GM18502 (cell line): ENCODE measurements around the gene ZSCAN2.
"Not testable (repeated sequence)": the region's sequence is repeated elsewhere in the genome, so short reads cannot be mapped to it uniquely, and the experiment has no call there.

Experiments used
- ATAC-seq: cut with Tn5 transposase; IDR thresholded peaks from one replicate; pipeline ENCODE4 v1.9.1; 2021; ENCODE audit warnings: mild to moderate bottlenecking; ENCODE audit not compliant: unreplicated experiment, poor library complexity

Gene ZSCAN2

GRCh38 chr15:84600687-84601554 is at the start of gene ZSCAN2:
TSS of gene ZSCAN2 (plus strand) at chr15:84601009. CDS start at chr15:84603928, 2,919 bp downstream.
- peak; percentile 95 for ATAC-seq

- not testable (repeated sequence) for ATAC-seq
These were observed 49.2 kb upstream of the ZSCAN2 start for GRCh38 chr15:84551624-84552023.

GRCh38 chr15:84552896-84553295 is 47.9 kb upstream of the ZSCAN2 start:
- ATAC-seq = no peak

- ATAC-seq = not testable (repeated sequence)
These were observed 44.1 kb upstream of the ZSCAN2 start for GRCh38 chr15:84556690-84557089.

- ATAC-seq = not testable (repeated sequence)
These were observed 32.8 kb upstream of the ZSCAN2 start for GRCh38 chr15:84568021-84568420.

GRCh38 chr15:84570164-84570735 is 30.6 kb upstream of the ZSCAN2 start:
- ATAC-seq = peak; percentile 46

GRCh38 chr15:84572231-84572630 is 28.6 kb upstream of the ZSCAN2 start:
- ATAC-seq = no peak

- ATAC-seq = no peak
These were observed 25.3 kb upstream of the ZSCAN2 start for GRCh38 chr15:84575493-84575892.

- not testable (repeated sequence) for ATAC-seq
These were observed 22.9 kb upstream of the ZSCAN2 start for GRCh38 chr15:84577891-84578290.

- not testable (repeated sequence) for ATAC-seq
These were observed 21.5 kb upstream of the ZSCAN2 start for GRCh38 chr15:84579261-84579721.

- ATAC-seq = not testable (repeated sequence)
These were observed 19.0 kb upstream of the ZSCAN2 start for GRCh38 chr15:84581676-84582428.

- ATAC-seq = no peak
These were observed 18.1 kb upstream of the ZSCAN2 start for GRCh38 chr15:84582583-84583157.

- not testable (repeated sequence) for ATAC-seq
These were observed 16.9 kb upstream of the ZSCAN2 start for GRCh38 chr15:84583921-84584320.

GRCh38 chr15:84586696-84587095 is 14.1 kb upstream of the ZSCAN2 start:
- no peak for ATAC-seq

GRCh38 chr15:84588053-84588874 is 12.5 kb upstream of the ZSCAN2 start:
- peak; percentile 95 for ATAC-seq

- ATAC-seq = no peak
These were observed 10.4 kb upstream of the ZSCAN2 start for GRCh38 chr15:84590406-84590805.

- ATAC-seq = no peak
These were observed 9.0 kb upstream of the ZSCAN2 start for GRCh38 chr15:84591815-84592214.

GRCh38 chr15:84594617-84595290 is 6.1 kb upstream of the ZSCAN2 start:
- ATAC-seq = no peak

- no peak for ATAC-seq
These were observed 5.1 kb upstream of the ZSCAN2 start for GRCh38 chr15:84595660-84596059.
